HCT116 (cell line): Measurements from ENCODE around the gene KCND3. TPM values are rescaled to one million over a fixed set of nuclear protein-coding genes. Genes with fewer than 3 reads are reported as not detected.

Experiments
- ATAC-seq: fragments of 200-7000 bp; cut with Tn5 transposase; 2 replicates; pipeline ENCODE4 v1.9.1; 2020; ENCODE audit warnings: mild to moderate bottlenecking, moderate library complexity
- BruUV-seq: library from RNA; stranded (reverse); fragments of 400-500 nt; replicated peaks from 2 replicates; lab custom pipeline; 2021; lab: Mats Ljungman, UMichigan
- CTCF ChIA-PET: fragments of 300-600 bp; sonication (Branson Sonifier 250); formaldehyde crosslinking; loops from one replicate; lab custom pipeline; 2021; ENCODE audit warnings: antibody characterized with exemption; lab: Charles Lee
- POLR2A ChIA-PET: fragments of 300-600, 350-600 bp; sonication (Branson Sonifier 250); formaldehyde crosslinking; loops from one replicate; lab custom pipeline; 2021; ENCODE audit warnings: antibody characterized with exemption; lab: Charles Lee
- RAD21 ChIA-PET, 2 experiments: fragments of 300-600 bp; sonication (Branson Sonifier 250); formaldehyde crosslinking; loops; one replicate each; lab custom pipeline; 2023; ENCODE audit warnings: low total read pairs in 2 of 2; ENCODE audit not compliant: uncharacterized antibody in 2 of 2, unreplicated experiment in 2 of 2, low non-redundant PET in 1 of 2; lab: Charles Lee
- DNase-seq: peaks from one replicate; pipeline ENCODE4 v3.0.0-alpha.2; 2010; ENCODE audit warnings: low read depth, low spot score
- H2AFZ ChIP-seq: fragments of 200-600 bp; shearing (Covaris generic), sonication (generic); 2 replicates; pipeline ENCODE4 v1.6.1; 2017; ENCODE audit warnings: low read depth, mixed run types, mixed read lengths, antibody characterized with exemption, low read length; ENCODE audit not compliant: poor library complexity, severe bottlenecking
- H3K27ac ChIP-seq: 2 replicates; pipeline ENCODE4 v1.5.1; 2012; ENCODE audit warnings: low read depth, low read length
- H3K27me3 ChIP-seq: fragments of 200-600 bp; sonication (generic); 2 replicates; pipeline ENCODE4 v1.6.1; 2016; ENCODE audit warnings: mixed run types, low read length, mixed read lengths; ENCODE audit not compliant: insufficient read depth
- H3K36me3 ChIP-seq, 2 experiments: fragments of 200-500 bp in 1 of 2; fragments of 200-600 bp in 1 of 2; sonication (Bioruptor generic) in 1 of 2; sonication (generic) in 1 of 2; 2 replicates each; pipeline versions ENCODE4 v1.5.1 to v1.6.1; 2014 to 2016; ENCODE audit warnings: low read length in 2 of 2, inconsistent platforms in 1 of 2, mixed read lengths in 1 of 2, mixed run types in 1 of 2; ENCODE audit not compliant: insufficient read depth in 2 of 2, control insufficient read depth in 1 of 2
- H3K4me1 ChIP-seq, 2 experiments: fragments of 200-600 bp in 1 of 2; sonication (generic) in 1 of 2; 2 replicates each; pipeline versions ENCODE4 v1.5.1 to v1.6.1; 2012 to 2017; ENCODE audit warnings: low read length in 2 of 2, inconsistent platforms in 1 of 2, mild to moderate bottlenecking in 1 of 2, mixed read lengths in 1 of 2, mixed run types in 1 of 2, moderate library complexity in 1 of 2; ENCODE audit not compliant: insufficient read depth in 2 of 2, control insufficient read depth in 1 of 2
- H3K4me2 ChIP-seq: fragments of 200-600 bp; sonication (generic); 2 replicates; pipeline ENCODE4 v1.6.1; 2017; ENCODE audit warnings: mixed run types, low read length, mixed read lengths
- H3K4me3 ChIP-seq, 2 experiments: fragments of 200-600 bp in 1 of 2; sonication (generic) in 1 of 2; replicated peaks in 1 of 2; 2 replicates each; pipeline ENCODE4 v1.5.1; 2011 to 2016; ENCODE audit warnings: low read length in 2 of 2, control low read depth in 1 of 2, low read depth in 1 of 2, mild to moderate bottlenecking in 1 of 2, mixed read lengths in 1 of 2, mixed run types in 1 of 2
- H3K79me2 ChIP-seq: fragments of 200-600 bp; sonication (generic); 2 replicates; pipeline ENCODE4 v1.6.1; 2017; ENCODE audit warnings: mild to moderate bottlenecking, mixed run types, low read length, moderate library complexity, mixed read lengths; ENCODE audit not compliant: insufficient read depth
- H3K9ac ChIP-seq: fragments of 200-600 bp; sonication (generic); 2 replicates; pipeline ENCODE4 v1.6.1; 2016; ENCODE audit warnings: low read length, mixed read lengths
- H3K9me2 ChIP-seq: fragments of 200-600 bp; sonication (generic), shearing (Covaris generic); 2 replicates; pipeline ENCODE4 v1.6.1; 2017; ENCODE audit warnings: mixed run types, mild to moderate bottlenecking, moderate library complexity; ENCODE audit not compliant: insufficient read depth
- H3K9me3 ChIP-seq, 2 experiments: fragments of 200-500 bp in 1 of 2; fragments of 200-600 bp in 1 of 2; sonication (Bioruptor generic) in 1 of 2; sonication (generic) in 1 of 2; 2 replicates each; pipeline ENCODE4 v1.6.1; 2014 to 2017; ENCODE audit warnings: low read length in 2 of 2, mixed read lengths in 2 of 2, inconsistent platforms in 1 of 2, low read depth in 1 of 2, mild to moderate bottlenecking in 1 of 2, mixed run types in 1 of 2, moderate library complexity in 1 of 2; ENCODE audit not compliant: control insufficient read depth in 1 of 2, insufficient read depth in 1 of 2
- H4K20me1 ChIP-seq: fragments of 200-600 bp; sonication (generic), shearing (Covaris generic); 2 replicates; pipeline ENCODE4 v1.6.1; 2017; ENCODE audit warnings: mixed run types, mild to moderate bottlenecking, moderate library complexity; ENCODE audit not compliant: insufficient read depth
- CEBPB ChIP-seq: IDR thresholded peaks from 2 replicates; pipeline ENCODE4 v1.6.1; 2012; ENCODE audit warnings: low read depth
- EGR1 ChIP-seq: IDR thresholded peaks from 2 replicates; pipeline ENCODE4 v1.6.1; 2012; ENCODE audit warnings: low read depth
- ELF1 ChIP-seq: IDR thresholded peaks from 2 replicates; pipeline ENCODE4 v1.6.1; 2012; ENCODE audit warnings: low read depth, borderline replicate concordance
- EZH2phosphoT487 ChIP-seq: fragments of 200-600 bp; IDR thresholded peaks from 2 replicates; pipeline ENCODE4 v1.6.1; 2018; ENCODE audit warnings: antibody characterized with exemption, borderline replicate concordance
- JUND ChIP-seq: IDR thresholded peaks from 2 replicates; pipeline ENCODE4 v1.6.1; 2012
- POLR2AphosphoS5 ChIP-seq: IDR thresholded peaks from 2 replicates; pipeline ENCODE4 v1.6.1; 2011; ENCODE audit warnings: mild to moderate bottlenecking, low read depth, low read length, moderate library complexity
- SIN3A ChIP-seq: IDR thresholded peaks from 2 replicates; pipeline ENCODE4 v1.6.1; 2012; ENCODE audit warnings: low read depth
- YY1 ChIP-seq: IDR thresholded peaks from 2 replicates; pipeline ENCODE4 v1.6.1; 2011; ENCODE audit warnings: low read length, low read depth, moderate library complexity, mild to moderate bottlenecking; ENCODE audit not compliant: insufficient replicate concordance; ENCODE audit errors: extremely low read depth
- intact Hi-C: fragments of 100-400 bp; cut with micrococcal nuclease; formaldehyde crosslinking; loops from 2 replicates; pipeline ENCODE4 v1.10.0; 2022
- total RNA-seq: library from RNA; stranded (reverse); gene quantifications from one replicate; pipeline ENCODE4 v1.2.1, GENCODE V29; 2021; ENCODE audit not compliant: unreplicated experiment
- TF ChIP-seq, protein P1 (sequence below): IDR thresholded peaks from 2 replicates; pipeline ENCODE4 v1.6.1; 2012
- TF ChIP-seq, protein P2 (sequence below): IDR thresholded peaks from 2 replicates; pipeline ENCODE4 v1.6.1; 2011; ENCODE audit warnings: mild to moderate bottlenecking, low read length, moderate library complexity; ENCODE audit not compliant: insufficient replicate concordance; ENCODE audit errors: extremely low read depth
- TF ChIP-seq, protein P3 (sequence below), 3 experiments: fragments of 200-600 bp in 1 of 3; sonication (generic) in 1 of 3; IDR thresholded peaks in 2 of 3; conservative IDR thresholded peaks in 1 of 3; 2 replicates each; pipeline ENCODE4 v1.5.1; 2012 to 2017; ENCODE audit warnings: low read depth in 2 of 3, low read length in 2 of 3, antibody characterized with exemption in 1 of 3, borderline replicate concordance in 1 of 3, control low read depth in 1 of 3, mild to moderate bottlenecking in 1 of 3, mixed read lengths in 1 of 3, mixed run types in 1 of 3, moderate library complexity in 1 of 3; ENCODE audit not compliant: insufficient read depth in 1 of 3

The KCND3 gene
- total RNA-seq, 1 experiment from 2014 or later = 0.44 TPM

DNA sequence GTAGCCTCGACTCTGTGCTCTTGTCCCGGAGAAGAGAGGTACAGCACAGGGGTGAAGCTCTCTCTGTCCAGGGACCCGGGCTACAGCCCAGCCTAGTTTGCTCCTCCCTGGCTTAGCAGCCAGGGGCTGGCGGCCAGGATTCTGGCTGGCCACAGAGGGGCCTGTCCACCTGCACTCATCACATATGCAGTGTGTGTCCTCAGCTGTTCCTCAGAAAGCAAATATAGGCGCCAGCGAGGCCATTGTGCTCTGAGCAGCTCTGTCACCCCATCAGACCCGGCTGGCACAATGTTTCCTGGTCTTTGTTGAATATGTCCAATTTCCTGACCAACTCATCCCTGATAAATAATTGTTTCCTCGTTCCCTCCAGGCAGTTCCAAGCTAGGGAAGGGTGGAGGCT, 28.5 kb downstream of the KCND3 start:
- DNase-seq (no peak), ATAC-seq (no peak)
- Histone ChIP-seq H3K9me2 (no peaks in the 10 kb centered on the region), H3K4me2 (no peak overlapping the region), H3K9me3 (no peaks in the 10 kb centered on the region), H2AFZ (no peak overlapping the region), H3K27ac (no peak overlapping the region), H3K4me1 (no peaks in the 10 kb centered on the region)
- ChIA-PET RAD21 (no interaction called here), POLR2A (no interaction called here)
- no peak for TF ChIP-seq POLR2AphosphoS5
- TF ChIP-seq EZH2phosphoT487 = no peak
- TF ChIP-seq ELF1 = no peak
- no peak for TF ChIP-seq SIN3A
- TF ChIP-seq YY1 = no peak
- TF ChIP-seq, protein P1, sequence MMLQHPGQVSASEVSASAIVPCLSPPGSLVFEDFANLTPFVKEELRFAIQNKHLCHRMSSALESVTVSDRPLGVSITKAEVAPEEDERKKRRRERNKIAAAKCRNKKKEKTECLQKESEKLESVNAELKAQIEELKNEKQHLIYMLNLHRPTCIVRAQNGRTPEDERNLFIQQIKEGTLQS = no peak
- TF ChIP-seq, all 23 proteins: peak for 0
- Histone ChIP-seq H3K36me3 (no peaks in the 10 kb centered on the region), H3K79me2 (no peaks in the 10 kb centered on the region), H3K9ac (no peak overlapping the region), H3K27me3 (peaks cover 73% of the 10 kb centered on the region), H4K20me1 (no peaks in the 10 kb centered on the region), H3K4me3 (no peak overlapping the region)
- BruUV-seq = no TSS peak
- CTCF ChIA-PET = no interaction called here
- intact Hi-C loops = no loop called here

DNA sequence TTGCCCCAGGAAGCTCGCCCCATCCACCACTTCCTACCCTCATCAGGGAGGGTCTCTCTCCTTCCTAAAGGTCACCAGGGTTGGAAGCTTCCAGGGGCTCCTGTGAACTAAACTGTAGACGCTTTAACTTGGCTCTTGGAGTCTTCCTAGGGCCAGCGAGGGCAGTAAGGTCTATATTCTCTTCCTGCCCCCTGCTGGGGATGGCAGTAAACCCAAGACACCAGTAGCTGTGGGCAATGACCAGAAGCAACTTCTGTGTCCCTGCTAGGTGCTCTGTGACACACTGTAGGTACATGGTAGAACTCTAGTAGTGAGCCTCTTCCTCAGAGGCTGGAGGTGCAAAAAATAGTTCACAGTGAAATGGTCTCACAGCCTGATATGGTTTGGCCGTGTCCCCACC, 30.0 kb downstream of the KCND3 start:
- ChIA-PET RAD21 (no interaction called here), CTCF (no interaction called here), POLR2A (no interaction called here)
- Histone ChIP-seq H3K36me3 (no peaks in the 10 kb centered on the region), H3K4me2 (no peak overlapping the region), H3K79me2 (no peaks in the 10 kb centered on the region), H4K20me1 (no peaks in the 10 kb centered on the region), H3K9me2 (no peaks in the 10 kb centered on the region), H2AFZ (no peak overlapping the region), H3K27ac (no peak overlapping the region), H3K4me1 (no peaks in the 10 kb centered on the region), H3K27me3 (peaks cover 66% of the 10 kb centered on the region), H3K9me3 (no peaks in the 10 kb centered on the region), H3K4me3 (no peak overlapping the region), H3K9ac (no peak overlapping the region)
- no peak for TF ChIP-seq YY1
- TF ChIP-seq, protein P2, sequence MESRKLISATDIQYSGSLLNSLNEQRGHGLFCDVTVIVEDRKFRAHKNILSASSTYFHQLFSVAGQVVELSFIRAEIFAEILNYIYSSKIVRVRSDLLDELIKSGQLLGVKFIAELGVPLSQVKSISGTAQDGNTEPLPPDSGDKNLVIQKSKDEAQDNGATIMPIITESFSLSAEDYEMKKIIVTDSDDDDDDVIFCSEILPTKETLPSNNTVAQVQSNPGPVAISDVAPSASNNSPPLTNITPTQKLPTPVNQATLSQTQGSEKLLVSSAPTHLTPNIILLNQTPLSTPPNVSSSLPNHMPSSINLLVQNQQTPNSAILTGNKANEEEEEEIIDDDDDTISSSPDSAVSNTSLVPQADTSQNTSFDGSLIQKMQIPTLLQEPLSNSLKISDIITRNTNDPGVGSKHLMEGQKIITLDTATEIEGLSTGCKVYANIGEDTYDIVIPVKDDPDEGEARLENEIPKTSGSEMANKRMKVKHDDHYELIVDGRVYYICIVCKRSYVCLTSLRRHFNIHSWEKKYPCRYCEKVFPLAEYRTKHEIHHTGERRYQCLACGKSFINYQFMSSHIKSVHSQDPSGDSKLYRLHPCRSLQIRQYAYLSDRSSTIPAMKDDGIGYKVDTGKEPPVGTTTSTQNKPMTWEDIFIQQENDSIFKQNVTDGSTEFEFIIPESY = no peak
- TF ChIP-seq, protein P3, sequence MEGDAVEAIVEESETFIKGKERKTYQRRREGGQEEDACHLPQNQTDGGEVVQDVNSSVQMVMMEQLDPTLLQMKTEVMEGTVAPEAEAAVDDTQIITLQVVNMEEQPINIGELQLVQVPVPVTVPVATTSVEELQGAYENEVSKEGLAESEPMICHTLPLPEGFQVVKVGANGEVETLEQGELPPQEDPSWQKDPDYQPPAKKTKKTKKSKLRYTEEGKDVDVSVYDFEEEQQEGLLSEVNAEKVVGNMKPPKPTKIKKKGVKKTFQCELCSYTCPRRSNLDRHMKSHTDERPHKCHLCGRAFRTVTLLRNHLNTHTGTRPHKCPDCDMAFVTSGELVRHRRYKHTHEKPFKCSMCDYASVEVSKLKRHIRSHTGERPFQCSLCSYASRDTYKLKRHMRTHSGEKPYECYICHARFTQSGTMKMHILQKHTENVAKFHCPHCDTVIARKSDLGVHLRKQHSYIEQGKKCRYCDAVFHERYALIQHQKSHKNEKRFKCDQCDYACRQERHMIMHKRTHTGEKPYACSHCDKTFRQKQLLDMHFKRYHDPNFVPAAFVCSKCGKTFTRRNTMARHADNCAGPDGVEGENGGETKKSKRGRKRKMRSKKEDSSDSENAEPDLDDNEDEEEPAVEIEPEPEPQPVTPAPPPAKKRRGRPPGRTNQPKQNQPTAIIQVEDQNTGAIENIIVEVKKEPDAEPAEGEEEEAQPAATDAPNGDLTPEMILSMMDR (IDR thresholded peaks at IDR 0.05 in 2 of 3, conservative IDR thresholded peaks at IDR 0.05 in 1 of 3; ENCODE audit: borderline replicate concordance in 1 of 3, insufficient read depth in 1 of 3, low read depth in 2 of 3, low read length in 2 of 3) = no peak
- no peak for TF ChIP-seq POLR2AphosphoS5
- TF ChIP-seq CEBPB = no peak
- TF ChIP-seq EGR1 = no peak
- no peak for TF ChIP-seq JUND
- no peak for TF ChIP-seq ELF1
- no peak for TF ChIP-seq EZH2phosphoT487
- DNase-seq (no peak), ATAC-seq (no peak)
- no TSS peak for BruUV-seq
- intact Hi-C loops = no loop called here
